GM11168 (cell line): ENCODE data around the gene ALPP.
"Not testable (repeated sequence)": the region's sequence is repeated elsewhere in the genome, so short reads cannot be mapped to it uniquely, and the experiment has no call there.

Source experiments
- in situ Hi-C: fragments of 300-500 bp; cut with MboI; formaldehyde crosslinking; loops from one replicate; pipeline ENCODE4 v1.12.0; 2022; ENCODE audit warnings: low sequenced_read_pairs; ENCODE audit not compliant: unreplicated experiment

Gene ALPP

GRCh38 chr2:232419245-232420072 is 40.9 kb downstream of the ALPP start:
- in situ Hi-C loops: no loop called here

- in situ Hi-C loops: no loop called here
Observed at GRCh38 chr2:232420073-232420454, 41.5 kb downstream of the ALPP start.

DNA sequence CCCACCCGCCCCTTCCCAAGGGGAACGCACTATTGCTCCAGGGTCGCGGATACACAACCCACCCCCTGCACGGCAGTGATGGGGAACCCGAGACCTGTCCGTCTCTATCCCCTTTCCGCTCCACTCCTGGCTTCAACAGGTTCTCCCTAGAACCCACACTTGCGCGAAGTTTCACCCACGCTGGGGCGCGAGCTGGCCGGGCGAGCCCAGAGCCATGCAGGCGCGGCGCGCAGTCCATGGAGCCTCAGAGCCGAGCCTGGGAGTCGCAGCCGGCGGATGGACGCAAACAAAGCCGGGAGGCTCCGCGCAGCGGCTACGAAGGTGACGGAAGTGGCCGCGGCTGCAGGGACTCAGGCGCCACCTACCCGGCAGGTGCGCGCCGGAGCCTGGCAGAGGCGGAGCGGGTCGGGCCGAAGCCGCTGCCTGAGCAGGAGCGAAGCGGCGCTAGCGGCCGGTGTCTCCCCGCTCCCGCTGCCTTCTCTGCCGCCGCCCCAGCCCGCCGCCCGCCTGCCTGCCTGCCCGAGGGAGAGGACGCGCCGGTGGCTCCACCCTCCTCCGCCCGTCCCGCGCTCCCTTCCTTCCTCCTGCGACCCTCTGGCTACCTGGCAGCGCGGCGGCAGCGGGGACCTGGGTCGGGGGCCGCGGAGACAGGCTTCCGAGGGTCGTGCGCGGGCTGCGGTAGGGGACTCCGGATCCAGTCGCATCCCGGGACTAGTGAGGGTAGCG is 42.1 kb downstream of the ALPP start:
- in situ Hi-C loops: no loop called here

DNA sequence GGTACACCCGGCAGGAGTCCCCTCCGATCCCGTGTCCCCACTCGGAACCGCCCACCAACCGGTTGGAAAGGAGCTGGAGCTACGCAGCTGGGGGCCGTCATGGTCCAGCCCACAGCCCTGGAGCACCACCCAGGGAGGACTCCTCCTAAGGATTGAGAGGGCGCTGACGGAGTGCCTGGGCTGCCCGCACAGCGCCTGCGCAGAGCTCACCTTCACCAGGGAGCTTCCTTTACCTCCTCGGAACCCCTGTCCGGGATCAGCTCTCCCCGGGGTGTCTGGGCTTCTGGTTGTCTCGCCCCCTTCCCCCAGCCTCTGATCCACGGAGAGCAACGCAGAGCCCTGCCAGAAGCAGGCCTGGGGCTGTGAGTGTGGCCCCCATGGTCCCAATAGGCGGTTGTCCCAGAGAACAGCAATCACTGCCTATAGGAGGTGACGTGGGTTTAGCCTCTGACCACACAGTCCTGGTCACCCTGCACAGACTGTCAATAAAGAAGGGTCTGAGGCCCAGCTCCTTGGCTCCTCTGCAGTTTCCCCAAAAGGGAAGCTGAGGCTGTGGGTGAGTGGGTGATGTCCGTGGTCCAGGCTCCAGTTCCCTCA is 42.7 kb downstream of the ALPP start:
- in situ Hi-C loops: no loop called here

GRCh38 chr2:232422051-232422450 is 43.5 kb downstream of the ALPP start:
- in situ Hi-C loops: no loop called here

- in situ Hi-C loops: not testable (repeated sequence)
Observed at GRCh38 chr2:232422996-232423395, 44.4 kb downstream of the ALPP start.

- in situ Hi-C loops: not testable (repeated sequence)
Observed at GRCh38 chr2:232423407-232423806, 44.9 kb downstream of the ALPP start.

GRCh38 chr2:232431705-232432590 is 53.4 kb downstream of the ALPP start:
- in situ Hi-C loops: loop anchor here (5.0 kb wide), 1 partner anchor 110 kb away; no protein-coding TSS in a partner anchor
